OCI-LY7 (cell line): ENCODE results near the gene TMEM208. TPM values are rescaled to one million over a fixed set of nuclear protein-coding genes. Genes with fewer than 3 reads are reported as not detected.

ENCODE experiments used
- BruUV-seq: library from RNA; stranded (reverse); fragments of 400-500 nt; replicated peaks from 2 replicates; lab custom pipeline; 2021; lab: Mats Ljungman, UMichigan
- CTCF ChIA-PET: fragments of 300-600 bp; sonication (Branson Sonifier 250); formaldehyde crosslinking; loops from one replicate; lab custom pipeline; 2022; ENCODE audit warnings: antibody characterized with exemption; ENCODE audit not compliant: unreplicated experiment; lab: Charles Lee
- POLR2A ChIA-PET: fragments of 300-600 bp; sonication (Branson Sonifier 250); formaldehyde crosslinking; loops from one replicate; lab custom pipeline; 2022; ENCODE audit warnings: antibody characterized with exemption; lab: Charles Lee
- DNase-seq: peaks from one replicate; pipeline ENCODE4 v3.0.0-alpha.2; 2015; ENCODE audit warnings: low spot score
- H2AFZ ChIP-seq: fragments of 200-600 bp; sonication (generic), shearing (Covaris generic); 2 replicates; pipeline ENCODE4 v1.6.1; 2014; ENCODE audit warnings: mild to moderate bottlenecking, antibody characterized with exemption, low read length, moderate library complexity
- H3K27ac ChIP-seq: fragments of 200-600 bp; sonication (generic); 2 replicates; pipeline ENCODE4 v1.5.1; 2014; ENCODE audit warnings: mixed run types, low read depth, mild to moderate bottlenecking, moderate library complexity, low read length, inconsistent platforms; ENCODE audit not compliant: poor library complexity, severe bottlenecking
- H3K36me3 ChIP-seq: fragments of 200-600 bp; sonication (generic); 2 replicates; pipeline ENCODE4 v1.6.1; 2014; ENCODE audit warnings: mild to moderate bottlenecking, antibody characterized with exemption, low read length, moderate library complexity, mixed read lengths; ENCODE audit not compliant: insufficient read depth
- H3K4me1 ChIP-seq: fragments of 200-600 bp; sonication (generic); 2 replicates; pipeline ENCODE4 v1.5.1; 2014; ENCODE audit warnings: mild to moderate bottlenecking, low read length; ENCODE audit not compliant: insufficient read depth, poor library complexity, severe bottlenecking
- H3K4me2 ChIP-seq: fragments of 200-600 bp; sonication (generic); 2 replicates; pipeline ENCODE4 v1.6.1; 2014; ENCODE audit warnings: mild to moderate bottlenecking, low read length
- H3K4me3 ChIP-seq: fragments of 200-600 bp; sonication (generic); 2 replicates; pipeline ENCODE4 v1.5.1; 2014; ENCODE audit warnings: mild to moderate bottlenecking, low read depth, low read length; ENCODE audit not compliant: poor library complexity, severe bottlenecking
- H3K79me2 ChIP-seq: fragments of 200-600 bp; sonication (generic); 2 replicates; pipeline ENCODE4 v1.6.1; 2016; ENCODE audit warnings: low read depth, mild to moderate bottlenecking, low read length, moderate library complexity, mixed read lengths; ENCODE audit not compliant: insufficient read depth
- H3K9me2 ChIP-seq: fragments of 200-600 bp; sonication (generic); 2 replicates; pipeline ENCODE4 v1.6.1; 2016; ENCODE audit warnings: mild to moderate bottlenecking, low read length, mixed read lengths; ENCODE audit not compliant: insufficient read depth
- H3K9me3 ChIP-seq: fragments of 200-600 bp; sonication (generic); 2 replicates; pipeline ENCODE4 v1.6.1; 2014; ENCODE audit warnings: mild to moderate bottlenecking, mixed run types, low read length, mixed read lengths
- H4K20me1 ChIP-seq: fragments of 200-600 bp; sonication (generic); 2 replicates; pipeline ENCODE4 v1.6.1; 2014; ENCODE audit warnings: mild to moderate bottlenecking, antibody characterized with exemption, low read length, moderate library complexity, mixed read lengths; ENCODE audit not compliant: insufficient read depth
- EZH2phosphoT487 ChIP-seq: fragments of 200-600 bp; sonication (generic); IDR thresholded peaks from 2 replicates; pipeline ENCODE4 v1.6.1; 2018; ENCODE audit warnings: low read depth, borderline replicate concordance, mild to moderate bottlenecking, mixed run types, antibody characterized with exemption, low read length, moderate library complexity, mixed read lengths
- intact Hi-C: fragments of 100-400 bp; cut with micrococcal nuclease; formaldehyde crosslinking; loops from one replicate; pipeline ENCODE4 v1.10.0; 2022; ENCODE audit not compliant: unreplicated experiment
- total RNA-seq, 2 experiments: library from RNA; depleted of rRNA in 1 of 2; stranded (reverse); fragments of >200 nt in 1 of 2; shearing (Covaris generic) in 1 of 2; gene quantifications; 2 replicates each; pipeline ENCODE4 v1.2.3, GENCODE V29; 2014 to 2022
- TF ChIP-seq, protein P1 (sequence below): fragments of 200-600 bp; sonication (generic); conservative IDR thresholded peaks from 2 replicates; pipeline ENCODE4 v1.5.1; 2014; ENCODE audit warnings: mild to moderate bottlenecking, antibody characterized with exemption, low read length, moderate library complexity, mixed read lengths

The TMEM208 gene
- total RNA-seq, 2 experiments from 2014 or later = 19.9 to 26.4 TPM

DNA sequence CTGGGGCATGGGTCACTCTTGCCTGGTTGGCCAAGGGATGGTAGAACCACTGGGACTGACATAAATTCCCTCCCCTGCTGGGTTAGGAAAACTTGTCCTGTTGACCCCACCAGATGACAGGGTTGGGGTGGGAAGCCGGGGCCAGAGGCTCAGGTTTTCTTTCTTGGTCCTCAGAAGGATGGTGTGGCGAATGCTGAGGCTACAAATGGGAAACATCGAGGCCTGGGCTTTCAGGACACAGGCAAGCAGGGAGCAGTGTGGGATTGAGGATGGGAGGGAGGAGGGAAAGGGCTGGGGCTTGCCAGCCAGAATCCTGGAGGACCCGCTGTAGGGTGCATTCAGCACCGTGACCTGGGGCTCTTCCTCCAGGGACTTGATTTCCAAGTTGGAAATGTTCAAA lies 37.9 kb downstream of the TMEM208 start:
- BruUV-seq = no TSS peak

DNA sequence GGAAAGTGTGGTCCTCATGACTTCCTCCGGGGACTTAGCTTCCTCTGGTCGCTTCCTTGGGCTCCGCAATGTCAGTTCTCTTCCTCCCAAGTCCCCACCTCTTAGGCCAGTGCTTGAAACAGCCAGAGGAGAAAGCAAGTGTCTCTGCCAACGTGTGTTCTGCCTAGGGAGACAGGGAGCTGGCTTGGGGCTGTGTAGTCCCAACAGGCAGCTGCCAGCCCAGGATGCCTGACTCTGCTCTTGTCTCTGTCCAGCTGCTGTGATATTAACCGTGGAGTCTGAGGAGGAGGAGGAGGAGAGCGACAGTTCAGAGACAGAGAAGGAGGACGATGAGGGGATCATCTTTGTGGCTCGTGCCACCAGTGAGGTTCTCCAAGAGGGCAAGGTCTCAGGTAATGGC lies 38.9 kb downstream of the TMEM208 start:
- BruUV-seq = no TSS peak
- no peak for TF ChIP-seq EZH2phosphoT487
- TF ChIP-seq, protein P1, sequence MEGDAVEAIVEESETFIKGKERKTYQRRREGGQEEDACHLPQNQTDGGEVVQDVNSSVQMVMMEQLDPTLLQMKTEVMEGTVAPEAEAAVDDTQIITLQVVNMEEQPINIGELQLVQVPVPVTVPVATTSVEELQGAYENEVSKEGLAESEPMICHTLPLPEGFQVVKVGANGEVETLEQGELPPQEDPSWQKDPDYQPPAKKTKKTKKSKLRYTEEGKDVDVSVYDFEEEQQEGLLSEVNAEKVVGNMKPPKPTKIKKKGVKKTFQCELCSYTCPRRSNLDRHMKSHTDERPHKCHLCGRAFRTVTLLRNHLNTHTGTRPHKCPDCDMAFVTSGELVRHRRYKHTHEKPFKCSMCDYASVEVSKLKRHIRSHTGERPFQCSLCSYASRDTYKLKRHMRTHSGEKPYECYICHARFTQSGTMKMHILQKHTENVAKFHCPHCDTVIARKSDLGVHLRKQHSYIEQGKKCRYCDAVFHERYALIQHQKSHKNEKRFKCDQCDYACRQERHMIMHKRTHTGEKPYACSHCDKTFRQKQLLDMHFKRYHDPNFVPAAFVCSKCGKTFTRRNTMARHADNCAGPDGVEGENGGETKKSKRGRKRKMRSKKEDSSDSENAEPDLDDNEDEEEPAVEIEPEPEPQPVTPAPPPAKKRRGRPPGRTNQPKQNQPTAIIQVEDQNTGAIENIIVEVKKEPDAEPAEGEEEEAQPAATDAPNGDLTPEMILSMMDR = no peak
- no peak for DNase-seq
- Histone ChIP-seq H2AFZ (no peak overlapping the region), H3K27ac (no peak overlapping the region), H3K79me2 (no peaks in the 10 kb centered on the region), H3K36me3 (no peaks in the 10 kb centered on the region), H3K9me2 (no peaks in the 10 kb centered on the region), H3K4me3 (no peak overlapping the region), H3K4me1 (peaks cover 4% of the 10 kb centered on the region), H3K9me3 (no peaks in the 10 kb centered on the region), H3K4me2 (no peak overlapping the region), H4K20me1 (no peaks in the 10 kb centered on the region)
- CTCF ChIA-PET = no interaction called here
- POLR2A ChIA-PET = no interaction called here
- intact Hi-C loops = no loop called here

More for the DNA sequence above, 37.9 kb downstream of the TMEM208 start:
- ChIA-PET POLR2A (no interaction called here), CTCF (interaction anchor here (1.0 kb wide), 1 partner anchor 21 kb away, joined by 3 read pairs; no protein-coding TSS in a partner anchor)
- Histone ChIP-seq H3K27ac (no peak overlapping the region), H3K9me3 (no peaks in the 10 kb centered on the region), H3K4me3 (no peak overlapping the region), H2AFZ (no peak overlapping the region), H3K4me1 (peaks cover 5% of the 10 kb centered on the region), H3K36me3 (no peaks in the 10 kb centered on the region), H3K4me2 (no peak overlapping the region), H3K79me2 (no peaks in the 10 kb centered on the region), H4K20me1 (no peaks in the 10 kb centered on the region), H3K9me2 (no peaks in the 10 kb centered on the region)
- intact Hi-C loops = loop anchor here (5.0 kb wide), 1 partner anchor 202 kb away; no protein-coding TSS in a partner anchor
- DNase-seq = no peak
- no peak for TF ChIP-seq EZH2phosphoT487
- TF ChIP-seq, protein P1 = no peak

DNA sequence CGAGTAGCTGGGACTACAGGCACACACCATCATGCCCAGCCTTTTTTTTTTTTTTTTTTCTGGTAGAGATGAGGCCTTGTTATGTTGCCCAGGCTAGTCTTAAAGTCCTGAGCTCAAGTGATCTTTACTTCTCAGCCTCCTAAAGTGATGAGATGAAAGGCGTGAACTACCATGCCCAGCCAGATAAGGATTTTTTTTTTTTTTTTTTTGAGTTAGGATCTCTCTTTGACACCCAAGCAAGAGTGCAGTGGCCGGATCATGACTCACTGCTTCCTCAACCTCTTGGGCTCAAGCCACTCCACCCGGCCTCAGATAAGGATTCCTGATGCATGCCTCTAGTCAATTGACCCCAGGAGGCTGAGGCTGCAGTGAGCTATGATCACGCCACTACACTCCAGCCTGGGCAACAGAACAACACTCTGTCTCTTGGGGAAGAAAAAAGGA lies 41.2 kb downstream of the TMEM208 start:
- no peak for DNase-seq
- Histone ChIP-seq H3K9me3 (no peaks in the 10 kb centered on the region), H3K79me2 (no peaks in the 10 kb centered on the region), H3K9me2 (no peaks in the 10 kb centered on the region), H3K36me3 (no peaks in the 10 kb centered on the region), H4K20me1 (no peaks in the 10 kb centered on the region), H3K4me3 (no peak overlapping the region), H2AFZ (no peak overlapping the region), H3K4me1 (no peaks in the 10 kb centered on the region), H3K4me2 (no peak overlapping the region), H3K27ac (no peak overlapping the region)
- CTCF ChIA-PET = interaction anchor here (0.6 kb wide), 1 partner anchor 16 kb away, joined by 3 read pairs; no protein-coding TSS in a partner anchor
- TF ChIP-seq EZH2phosphoT487 = no peak
- TF ChIP-seq, protein P1 = no peak
- POLR2A ChIA-PET = interaction anchor here (0.6 to 1.4 kb wide), 3 partner anchors 24 to 308 kb away, joined by 3 to 4 read pairs (median 3); no protein-coding TSS in a partner anchor
- no TSS peak for BruUV-seq
- intact Hi-C loops = no loop called here
